B cell (primary cell): Measurements from ENCODE around the gene TNFSF8. TPM values are rescaled to one million over a fixed set of nuclear protein-coding genes. Genes with fewer than 3 reads are reported as not detected.

Source experiments
- ATAC-seq: fragments of 200-7000 bp; cut with Tn5 transposase; one replicate; pipeline ENCODE4 v1.10.0; 2021; ENCODE audit warnings: low read depth, mild to moderate bottlenecking, moderate number of reproducible peaks, moderate library complexity
- CTCF ChIA-PET: fragments of 350-600 bp; sonication (Branson Sonifier 250); formaldehyde crosslinking; loops from one replicate; lab custom pipeline; 2021; ENCODE audit warnings: antibody characterized with exemption, inconsistent platforms; lab: Charles Lee
- POLR2A ChIA-PET: fragments of 350-600 bp; sonication (Branson Sonifier 250); formaldehyde crosslinking; loops from one replicate; lab custom pipeline; 2021; ENCODE audit warnings: antibody characterized with exemption; lab: Charles Lee
- DNase-seq: peaks from one replicate; pipeline ENCODE4 v3.0.0; 2013
- H2AFZ ChIP-seq: 2 replicates; pipeline ENCODE4 v1.6.1; 2012; ENCODE audit warnings: mild to moderate bottlenecking, low read depth, low read length; ENCODE audit not compliant: insufficient read depth, poor library complexity, severe bottlenecking
- H3K27ac ChIP-seq, 2 donors: 1 replicate in 1 of 2; 2 replicates in 1 of 2; pipeline ENCODE4 v1.5.1; 2012 to 2013; ENCODE audit warnings: low read length in 2 of 2, mild to moderate bottlenecking in 2 of 2, moderate library complexity in 1 of 2
- H3K27me3 ChIP-seq, 4 experiments: fragments of 200-600 bp in 1 of 4; sonication (generic) in 1 of 4; replicated peaks in 1 of 4; 1 replicate in 2 of 4; 2 replicates in 2 of 4; pipeline versions ENCODE4 v1.6.1 to v1.7.0; 2013 to 2016; ENCODE audit warnings: low read length in 3 of 4, mild to moderate bottlenecking in 2 of 4, mixed read lengths in 1 of 4, moderate library complexity in 1 of 4; ENCODE audit not compliant: insufficient read depth in 4 of 4, control insufficient read depth in 3 of 4; ENCODE audit errors: control extremely low read depth in 1 of 4
- H3K36me3 ChIP-seq, 2 experiments: replicated peaks in 1 of 2; 1 replicate in 1 of 2; 2 replicates in 1 of 2; pipeline versions ENCODE4 v1.6.1 to v1.7.1; 2013; ENCODE audit warnings: low read length in 1 of 2; ENCODE audit not compliant: insufficient read depth in 2 of 2, control insufficient read depth in 1 of 2; ENCODE audit errors: control extremely low read depth in 1 of 2, extremely low read depth in 1 of 2
- H3K4me1 ChIP-seq, 2 donors: fragments of 200-600 bp in 1 of 2; sonication (generic) in 1 of 2; 1 replicate in 1 of 2; 2 replicates in 1 of 2; pipeline versions ENCODE4 v1.5.1 to v1.6.1; 2013 to 2017; ENCODE audit warnings: low read length in 2 of 2; ENCODE audit not compliant: control insufficient read depth in 2 of 2, insufficient read depth in 2 of 2
- H3K4me2 ChIP-seq: replicated peaks from 2 replicates; pipeline ENCODE3; 2012; ENCODE audit warnings: mild to moderate bottlenecking, low read depth, low read length; ENCODE audit not compliant: poor library complexity, severe bottlenecking
- H3K4me3 ChIP-seq, 5 experiments: fragments of 200-600 bp in 1 of 5; sonication (generic) in 1 of 5; 1 replicate in 3 of 5; 2 replicates in 2 of 5; pipeline versions ENCODE4 v1.5.1 to v1.7.0; 2011 to 2016; ENCODE audit warnings: low read length in 4 of 5, mild to moderate bottlenecking in 4 of 5, low read depth in 2 of 5, control low read depth in 1 of 5, moderate library complexity in 1 of 5; ENCODE audit not compliant: insufficient read depth in 1 of 5; ENCODE audit errors: control extremely low read depth in 1 of 5, extremely low read depth in 1 of 5
- H3K79me2 ChIP-seq: fragments of 200-600 bp; sonication (generic); one replicate; pipeline ENCODE4 v1.6.0; 2016; ENCODE audit warnings: low read length; ENCODE audit not compliant: control insufficient read depth, insufficient read depth
- H3K9ac ChIP-seq: fragments of 200-600 bp; sonication (generic); 2 replicates; pipeline ENCODE4 v1.6.1; 2017; ENCODE audit warnings: mild to moderate bottlenecking, low read length, moderate library complexity
- H3K9me3 ChIP-seq, 3 donors: one replicate each; pipeline versions ENCODE4 v1.6.1 to v1.7.1; 2013; ENCODE audit warnings: low read length in 2 of 3; ENCODE audit not compliant: control insufficient read depth in 2 of 3, insufficient read depth in 1 of 3; ENCODE audit errors: control extremely low read depth in 1 of 3
- H4K20me1 ChIP-seq: 2 replicates; pipeline ENCODE4 v1.6.0; 2012; ENCODE audit warnings: mild to moderate bottlenecking, low read length; ENCODE audit not compliant: insufficient read depth, control insufficient read depth, poor library complexity, severe bottlenecking
- H3K27ac Mint-ChIP-seq: one replicate; pipeline ENCODE4 v1.8.0; 2021; ENCODE audit warnings: mixed read lengths
- H3K27me3 Mint-ChIP-seq: one replicate; pipeline ENCODE4 v1.8.0; 2021; ENCODE audit warnings: mixed read lengths
- H3K4me1 Mint-ChIP-seq: one replicate; pipeline ENCODE4 v1.8.0; 2021; ENCODE audit warnings: mixed read lengths
- H3K4me3 Mint-ChIP-seq: one replicate; pipeline ENCODE4 v1.8.0; 2021; ENCODE audit warnings: mixed read lengths
- H3K9me3 Mint-ChIP-seq: one replicate; pipeline ENCODE4 v1.8.0; 2022; ENCODE audit warnings: mixed read lengths; ENCODE audit not compliant: insufficient read depth
- CTCF ChIP-seq: fragments of 200-600 bp; IDR thresholded peaks from one replicate; pipeline ENCODE4 v1.8.0; 2022; ENCODE audit warnings: antibody characterized with exemption, mild to moderate bottlenecking
- EZH2 ChIP-seq: IDR thresholded peaks from 2 replicates; pipeline ENCODE4 v1.6.1; 2012; ENCODE audit warnings: borderline replicate concordance, low read depth, mild to moderate bottlenecking, moderate library complexity, low read length; ENCODE audit not compliant: insufficient read depth, poor library complexity, severe bottlenecking
- WGBS: methylation state at CpG from one replicate; pipeline ENCODE4 v1.1.5; 2013; ENCODE audit warnings: missing lambda C conversion rate; ENCODE audit not compliant: insufficient coverage; 5-methylcytosine and 5-hydroxymethylcytosine counted together
- intact Hi-C: fragments of 100-400 bp; cut with micrococcal nuclease; formaldehyde crosslinking; loops from one replicate; pipeline ENCODE4 v1.10.0; 2022
- polyA plus RNA-seq: library from polyadenylated mRNA; depleted of rRNA; stranded (reverse); fragments of >200 nt; gene quantifications from 2 replicates; pipeline ENCODE4 v1.2.3, GENCODE V29; 2012
- total RNA-seq, 2 donors: library from RNA; stranded (reverse); fragments of 120-200 nt in 1 of 2; gene quantifications; 1 replicate in 1 of 2; 2 replicates in 1 of 2; pipeline versions ENCODE4 v1.2.3 to v1.2.4, GENCODE V29; 2013 to 2022

Gene TNFSF8
- total and polyA plus RNA-seq, 2 donors (not counting 1 experiment from before 2014, with no cell fraction given), result 1.6 to 2.6 TPM

GRCh38 chr9:114897196-114897595 is 33.2 kb downstream of the TNFSF8 start:
- Histone ChIP-seq H3K9ac (no peak overlapping the region), H3K27ac (no peak overlapping the region), H3K4me2 (no peak overlapping the region), H3K79me2 (no peaks in the 10 kb centered on the region), H2AFZ (no peak overlapping the region), H3K36me3 (no peaks in the 10 kb centered on the region), H4K20me1 (no peaks in the 10 kb centered on the region), H3K9me3 (peaks cover 0 to 3% (median 0%) of the 10 kb centered on the region in 3 donors), H3K27me3 (no peaks in the 10 kb centered on the region), H3K4me1 (peaks cover 64 to 70% of the 10 kb centered on the region in 2 donors), H3K4me3 (no peak overlapping the region)
- TF ChIP-seq EZH2 (no peak), CTCF (no peak)
- intact Hi-C loops, result no loop called here
- DNase-seq (no peak), ATAC-seq (no peak)
- peaks cover 5% of the 10 kb centered on the region for H3K9me3 Mint-ChIP-seq
- H3K4me1 Mint-ChIP-seq, result peaks cover 43% of the 10 kb centered on the region
- POLR2A ChIA-PET, result no interaction called here
- WGBS, result 79% methylated on average over 1 of the region's 3 CpGs
- H3K27ac Mint-ChIP-seq, result no peak overlapping the region
- H3K27me3 Mint-ChIP-seq, result no peaks in the 10 kb centered on the region
- CTCF ChIA-PET, result interaction anchor here (1.7 kb wide), 1 partner anchor 158 kb away, joined by 3 read pairs; no protein-coding TSS in a partner anchor
- H3K4me3 Mint-ChIP-seq, result no peak overlapping the region

GRCh38 chr9:114896344-114896743 is 34.0 kb downstream of the TNFSF8 start:
- Histone ChIP-seq H3K4me1 (peaks cover 64 to 70% of the 10 kb centered on the region in 2 donors), H2AFZ (no peak overlapping the region), H3K27me3 (no peaks in the 10 kb centered on the region), H3K9me3 (peaks cover 0 to 3% (median 0%) of the 10 kb centered on the region in 3 donors), H3K27ac (no peak overlapping the region), H3K4me2 (no peak overlapping the region), H3K4me3 (no peak overlapping the region), H3K79me2 (no peaks in the 10 kb centered on the region), H4K20me1 (no peaks in the 10 kb centered on the region), H3K9ac (no peak overlapping the region), H3K36me3 (no peaks in the 10 kb centered on the region)
- no peaks in the 10 kb centered on the region for H3K27me3 Mint-ChIP-seq
- POLR2A ChIA-PET, result no interaction called here
- TF ChIP-seq CTCF (no peak), EZH2 (no peak)
- ATAC-seq, result no peak
- intact Hi-C loops, result no loop called here
- DNase-seq, result no peak
- H3K4me3 Mint-ChIP-seq, result no peak overlapping the region
- peaks cover 44% of the 10 kb centered on the region for H3K4me1 Mint-ChIP-seq
- CTCF ChIA-PET, result interaction anchor here (0.7 to 1.5 kb wide), 4 partner anchors 8 to 159 kb away, joined by 3 to 5 read pairs (median 3); no protein-coding TSS in a partner anchor
- H3K27ac Mint-ChIP-seq, result no peak overlapping the region
- H3K9me3 Mint-ChIP-seq, result peaks cover 6% of the 10 kb centered on the region
